Stomach (tissue), 9 donors: ENCODE data around the gene XPO5. TPM values are rescaled to one million over a fixed set of nuclear protein-coding genes. Genes with fewer than 3 reads are reported as not detected.

Experiments
- DNase-seq, 2 donors: peaks; one replicate each; pipeline versions ENCODE4 v3.0.0 to v3.0.0-alpha.2; 2013 to 2019
- H3K27ac ChIP-seq, 5 donors: fragments of 200-600 bp in 4 of 5; sonication (generic) in 4 of 5; one replicate each; pipeline ENCODE4 v1.5.1; 2013 to 2019; ENCODE audit warnings: mild to moderate bottlenecking in 1 of 5, moderate library complexity in 1 of 5
- H3K27me3 ChIP-seq, 3 donors: fragments of 200-600 bp; sonication (generic); one replicate each; pipeline ENCODE4 v1.5.1; 2017 to 2019; ENCODE audit warnings: mixed run types in 1 of 3
- H3K36me3 ChIP-seq, 4 donors: fragments of 200-600 bp; sonication (generic); 1 replicate in 3 of 4; 2 replicates in 1 of 4; pipeline ENCODE4 v1.5.1; 2016 to 2019
- H3K4me1 ChIP-seq, 4 donors: fragments of 200-600 bp; sonication (generic); one replicate each; pipeline ENCODE4 v1.5.1; 2016 to 2019
- H3K4me3 ChIP-seq, 4 donors: fragments of 200-600 bp; sonication (generic) in 3 of 4; one replicate each; pipeline ENCODE4 v1.5.1; 2016 to 2019; ENCODE audit warnings: mild to moderate bottlenecking in 1 of 4
- H3K9me3 ChIP-seq, 4 donors: fragments of 200-600 bp; sonication (generic); one replicate each; pipeline ENCODE4 v1.5.1; 2016 to 2019
- EP300 ChIP-seq: sonication (generic); formaldehyde crosslinking; IDR thresholded peaks from one replicate; pipeline ENCODE4 v1.6.1; 2017; ENCODE audit warnings: antibody characterized with exemption
- POLR2A ChIP-seq, 4 donors: fragments of 450-650 bp; IDR thresholded peaks; one replicate each; pipeline ENCODE4 v1.6.1; 2016; ENCODE audit warnings: antibody characterized with exemption in 4 of 4, control low read depth in 2 of 4, mild to moderate bottlenecking in 1 of 4, moderate library complexity in 1 of 4
- POLR2AphosphoS5 ChIP-seq, 3 donors: sonication (generic); formaldehyde crosslinking; IDR thresholded peaks; one replicate each; pipeline ENCODE4 v1.6.1; 2016; ENCODE audit warnings: antibody characterized with exemption in 3 of 3
- WGBS, 5 donors: extraction: QIAGEN DNeasy Blood & Tissue Kit in 3 of 5; methylation state at CpG; one replicate each; pipeline versions ENCODE4 v1.1.5 to v1.1.7; 2013 to 2018; 5-methylcytosine and 5-hydroxymethylcytosine counted together
- intact Hi-C: fragments of 100-400 bp; cut with DNase I; formaldehyde crosslinking; loops from one replicate; pipeline ENCODE4 v1.15.1; 2023; ENCODE audit warnings: low total_unique reads
- polyA plus RNA-seq, 3 donors: library from polyadenylated mRNA; stranded (reverse); fragments of 200-250 nt; gene quantifications; one replicate each; pipeline ENCODE4 v1.2.3, GENCODE V29; 2013
- small RNA-seq, 4 donors: library from RNA; depleted of rRNA; stranded (forward); fragments of <200 nt; gene quantifications; one replicate each; pipeline ENCODE3, GENCODE V24; 2016
- total RNA-seq, 5 donors: library from RNA; depleted of rRNA; stranded (reverse); fragments of >200 nt; gene quantifications; one replicate each; pipeline versions ENCODE4 v1.1.0 to v1.2.3, GENCODE V29; 2014 to 2016
- TF ChIP-seq, protein P1 (sequence below), 7 experiments: fragments of 450-650 bp in 4 of 7; fragments of 200-600 bp in 3 of 7; sonication (generic) in 3 of 7; IDR thresholded peaks; one replicate each; pipeline ENCODE4 v1.5.1; 2016 to 2019; ENCODE audit warnings: antibody characterized with exemption in 7 of 7, control low read depth in 2 of 7, mild to moderate bottlenecking in 1 of 7
- donor health status: healthy with polysubstance abuse.
- donor health status: Bipolar disorder and iron deficiency.
- donor health status: healthy.

XPO5 gene
- total and polyA plus RNA-seq, 8 donors = 4.6 to 46.1 (median 19.0) TPM

DNA sequence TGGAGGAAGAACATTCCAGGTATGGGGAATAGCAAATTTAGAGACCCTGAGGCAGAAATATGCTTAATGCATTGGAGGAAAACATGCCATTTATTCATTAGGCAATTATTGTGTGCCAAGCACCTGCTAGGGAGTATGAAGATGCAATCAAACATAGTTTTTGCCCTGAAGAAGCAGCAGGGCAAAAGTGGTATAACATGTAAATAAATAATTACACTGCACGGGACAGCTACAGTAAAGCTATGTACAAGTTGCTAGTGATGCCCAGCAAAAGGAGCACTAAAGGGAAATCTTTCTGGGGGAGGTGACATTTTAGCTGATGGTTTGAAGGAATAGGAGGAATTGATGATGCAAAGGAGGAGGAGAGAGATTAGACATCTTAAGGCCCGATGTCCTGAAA, 99.1 kb downstream of the XPO5 start:
- no peak for DNase-seq
- H3K36me3 ChIP-seq = peaks cover 0 to 6% (median 0%) of the 10 kb centered on the region in 4 donors
- intact Hi-C loops = no loop called here
- peak overlapping the region in 4 of 5 donors; percentile 87 to 89 (median 87) for H3K27ac ChIP-seq
- H3K27me3 ChIP-seq = no peaks in the 10 kb centered on the region
- no peak for TF ChIP-seq EP300
- TF ChIP-seq POLR2AphosphoS5 (IDR thresholded peaks at IDR 0.05) = no peak
- no peak for TF ChIP-seq POLR2A (IDR thresholded peaks at IDR 0.05)
- no peaks in the 10 kb centered on the region for H3K9me3 ChIP-seq
- H3K4me3 ChIP-seq = peak overlapping the region; percentile 61 to 81 (median 73)
- H3K4me1 ChIP-seq = peaks cover 19 to 47% (median 41%) of the 10 kb centered on the region in 4 donors
- WGBS, 5 donors = 22 to 44% (median 23%) methylated on average over 2 of the region's 2 CpGs

DNA sequence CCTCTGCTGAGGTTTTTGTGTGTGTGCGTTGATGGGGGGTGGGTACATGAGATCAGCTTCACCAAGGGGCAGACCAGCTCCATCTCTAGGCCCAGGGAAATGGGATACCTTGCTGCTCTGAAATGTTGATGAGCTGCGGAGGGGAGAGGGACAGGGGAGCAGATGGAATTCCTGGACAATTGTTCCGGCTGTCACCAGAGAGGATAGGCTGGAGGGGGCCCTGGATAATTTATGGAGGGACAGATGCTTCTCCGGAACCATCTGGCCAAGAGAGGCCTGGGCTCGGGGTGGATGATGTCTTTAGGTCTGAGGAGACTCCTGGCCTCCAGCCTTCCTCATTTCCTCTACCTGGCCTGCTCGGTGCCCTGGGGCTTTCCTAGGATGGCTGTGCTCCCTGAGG, 100.3 kb downstream of the XPO5 start:
- H3K36me3 ChIP-seq = peaks cover 0 to 4% (median 0%) of the 10 kb centered on the region in 4 donors
- H3K4me3 ChIP-seq = no peak overlapping the region
- no peaks in the 10 kb centered on the region for H3K9me3 ChIP-seq
- DNase-seq = no peak
- TF ChIP-seq POLR2AphosphoS5 (IDR thresholded peaks at IDR 0.05) = no peak
- no peak for TF ChIP-seq EP300
- no peak for TF ChIP-seq POLR2A (IDR thresholded peaks at IDR 0.05)
- TF ChIP-seq, protein P1, sequence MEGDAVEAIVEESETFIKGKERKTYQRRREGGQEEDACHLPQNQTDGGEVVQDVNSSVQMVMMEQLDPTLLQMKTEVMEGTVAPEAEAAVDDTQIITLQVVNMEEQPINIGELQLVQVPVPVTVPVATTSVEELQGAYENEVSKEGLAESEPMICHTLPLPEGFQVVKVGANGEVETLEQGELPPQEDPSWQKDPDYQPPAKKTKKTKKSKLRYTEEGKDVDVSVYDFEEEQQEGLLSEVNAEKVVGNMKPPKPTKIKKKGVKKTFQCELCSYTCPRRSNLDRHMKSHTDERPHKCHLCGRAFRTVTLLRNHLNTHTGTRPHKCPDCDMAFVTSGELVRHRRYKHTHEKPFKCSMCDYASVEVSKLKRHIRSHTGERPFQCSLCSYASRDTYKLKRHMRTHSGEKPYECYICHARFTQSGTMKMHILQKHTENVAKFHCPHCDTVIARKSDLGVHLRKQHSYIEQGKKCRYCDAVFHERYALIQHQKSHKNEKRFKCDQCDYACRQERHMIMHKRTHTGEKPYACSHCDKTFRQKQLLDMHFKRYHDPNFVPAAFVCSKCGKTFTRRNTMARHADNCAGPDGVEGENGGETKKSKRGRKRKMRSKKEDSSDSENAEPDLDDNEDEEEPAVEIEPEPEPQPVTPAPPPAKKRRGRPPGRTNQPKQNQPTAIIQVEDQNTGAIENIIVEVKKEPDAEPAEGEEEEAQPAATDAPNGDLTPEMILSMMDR (IDR thresholded peaks at IDR 0.05) = no peak
- 85 to 94% (median 89%) methylated on average over 6 of the region's 6 CpGs for WGBS, 5 donors
- intact Hi-C loops = no loop called here
- no peaks in the 10 kb centered on the region for H3K27me3 ChIP-seq
- H3K27ac ChIP-seq = no peak overlapping the region
- peaks cover 24 to 43% (median 38%) of the 10 kb centered on the region in 4 donors for H3K4me1 ChIP-seq

DNA sequence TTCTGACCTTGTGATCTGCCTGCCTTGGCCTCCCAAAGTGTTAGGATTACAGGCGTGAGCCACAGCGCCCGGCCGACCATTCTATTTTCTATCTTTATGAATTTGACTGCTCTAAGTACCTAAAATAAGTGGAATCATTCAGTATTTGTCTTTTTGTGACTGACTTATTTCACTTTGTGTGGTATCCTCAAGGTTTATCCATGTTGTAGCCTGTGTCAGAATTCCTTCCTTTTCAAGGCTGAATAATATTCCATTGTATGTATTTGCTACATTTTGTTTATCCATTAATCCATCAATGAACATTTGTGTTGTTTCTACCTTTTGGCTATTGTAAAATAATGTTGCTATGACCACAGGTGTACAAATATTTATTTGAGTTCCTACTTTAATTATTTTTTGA, 103.3 kb downstream of the XPO5 start:
- 91 to 99% (median 98%) methylated on average over 4 of the region's 4 CpGs for WGBS, 5 donors
- DNase-seq = no peak
- intact Hi-C loops = no loop called here

More for the DNA sequence above, 103.3 kb downstream of the XPO5 start:
- Histone ChIP-seq H3K27ac (no peak overlapping the region), H3K9me3 (no peaks in the 10 kb centered on the region), H3K4me3 (no peak overlapping the region), H3K4me1 (peaks cover 5 to 33% (median 25%) of the 10 kb centered on the region in 4 donors), H3K27me3 (peaks cover 0 to 17% (median 0%) of the 10 kb centered on the region in 3 donors), H3K36me3 (no peaks in the 10 kb centered on the region)
- TF ChIP-seq POLR2AphosphoS5 (IDR thresholded peaks at IDR 0.05) (no peak), POLR2A (IDR thresholded peaks at IDR 0.05) (no peak), EP300 (no peak)
- TF ChIP-seq, protein P1 (IDR thresholded peaks at IDR 0.05) = no peak

Small RNAs within 50 kb of the gene (small RNA-seq; reads per million reads assigned to genes)
- gene RF00426 (0 reads per million in 4 donors), gene RNU6-1113P (0 reads per million in 4 donors)

Other genes with a start within 250 kb of the XPO5 start
- gene ZNF318, start 206.4 kb downstream of the XPO5 start, total RNA-seq = 10 to 100 TPM in 3 of 5 donors, 1 to 10 TPM in 2; 5.8 to 13.3 (median 12.3) TPM
- 1 to 10 TPM; 2.6 to 4.8 (median 2.6) TPM for gene ZNF318, start 206.4 kb downstream of the XPO5 start, polyA plus RNA-seq
- 10 to 100 TPM; 18.7 to 67.4 (median 60.3) TPM for gene ABCC10, start 148.5 kb downstream of the XPO5 start, total RNA-seq
- gene ABCC10, start 148.5 kb downstream of the XPO5 start, polyA plus RNA-seq = 10 to 100 TPM in 2 of 3 donors, 1 to 10 TPM in 1; 7.9 to 30.6 (median 15.1) TPM
- gene DLK2, start 120.5 kb downstream of the XPO5 start, total RNA-seq = under 1 TPM in 1 of 5 donors, not detected in 4; 0.37 TPM
- gene DLK2, start 120.5 kb downstream of the XPO5 start, polyA plus RNA-seq = 10 to 100 TPM in 1 of 3 donors, not detected in 2; 17.0 TPM
- gene TJAP1, start 98.5 kb downstream of the XPO5 start, total RNA-seq = 100 to 1,000 TPM in 1 of 5 donors, 10 to 100 TPM in 2, 1 to 10 TPM in 2; 8.4 to 182 (median 15.2) TPM
- 10 to 100 TPM; 10.8 to 17.5 (median 13.1) TPM for gene TJAP1, start 98.5 kb downstream of the XPO5 start, polyA plus RNA-seq
- 1 to 10 TPM in 1 of 5 donors, under 1 TPM in 1, not detected in 3; 0.55 to 1.0 TPM for gene LRRC73, start 65.7 kb downstream of the XPO5 start, total RNA-seq
- under 1 TPM; 0.30 to 0.31 (median 0.31) TPM for gene LRRC73, start 65.7 kb downstream of the XPO5 start, polyA plus RNA-seq
- 100 to 1,000 TPM in 1 of 5 donors, 10 to 100 TPM in 4; 18.7 to 107 (median 62.0) TPM for gene YIPF3, start 59.1 kb downstream of the XPO5 start, total RNA-seq
- 10 to 100 TPM; 49.3 to 77.4 (median 53.2) TPM for gene YIPF3, start 59.1 kb downstream of the XPO5 start, polyA plus RNA-seq
- gene POLR1C, start 58.9 kb downstream of the XPO5 start, total RNA-seq = 10 to 100 TPM; 16.9 to 31.6 (median 26.8) TPM
- 10 to 100 TPM; 14.7 to 36.2 (median 23.3) TPM for gene POLR1C, start 58.9 kb downstream of the XPO5 start, polyA plus RNA-seq
- gene POLH, start 147 bp upstream of the XPO5 start, total RNA-seq = 10 to 100 TPM in 1 of 5 donors, 1 to 10 TPM in 4; 5.8 to 47.8 (median 7.9) TPM
- 1 to 10 TPM; 1.8 to 6.9 (median 2.4) TPM for gene POLH, start 147 bp upstream of the XPO5 start, polyA plus RNA-seq
- 10 to 100 TPM; 32.6 to 83.8 (median 66.3) TPM for gene GTPBP2, start 53.2 kb upstream of the XPO5 start, total RNA-seq
- 10 to 100 TPM; 26.3 to 48.4 (median 42.3) TPM for gene GTPBP2, start 53.2 kb upstream of the XPO5 start, polyA plus RNA-seq
- gene MAD2L1BP, start 59.8 kb upstream of the XPO5 start, total RNA-seq = 100 to 1,000 TPM in 1 of 5 donors, 10 to 100 TPM in 3, 1 to 10 TPM in 1; 7.8 to 282 (median 21.8) TPM
- gene MAD2L1BP, start 59.8 kb upstream of the XPO5 start, polyA plus RNA-seq = 10 to 100 TPM; 21.1 to 33.9 (median 23.3) TPM
- gene RSPH9, start 69.0 kb upstream of the XPO5 start, total RNA-seq = under 1 TPM in 1 of 5 donors, not detected in 4; 0.18 TPM
- under 1 TPM; 0.28 to 0.92 (median 0.56) TPM for gene RSPH9, start 69.0 kb upstream of the XPO5 start, polyA plus RNA-seq
- gene MRPS18A, start 111.8 kb upstream of the XPO5 start, total RNA-seq = 10 to 100 TPM in 2 of 5 donors, 1 to 10 TPM in 3; 1.7 to 40.2 (median 5.3) TPM
- gene MRPS18A, start 111.8 kb upstream of the XPO5 start, polyA plus RNA-seq = 100 to 1,000 TPM in 1 of 3 donors, 10 to 100 TPM in 2; 61.2 to 111 (median 66.4) TPM
- 100 to 1,000 TPM; 193 to 438 (median 352) TPM for gene VEGFA, start 194.2 kb upstream of the XPO5 start, total RNA-seq
- 10 to 100 TPM; 28.6 to 87.7 (median 31.5) TPM for gene VEGFA, start 194.2 kb upstream of the XPO5 start, polyA plus RNA-seq